Measurements from ENCODE around the gene ATP2B2.

- TF ChIP-seq CTCF (IDR thresholded peaks at IDR 0.05) (no peak), POLR2A (IDR thresholded peaks at IDR 0.05) (no peak)
These were observed 200.5 kb downstream of the ATP2B2 start for GRCh38 chr3:10304905-10305304.
